Stimulated activated effector memory CD8-positive, alpha-beta T cell treated with anti-CD3 and anti-CD28 coated beads, Interleukin-12 subunit alpha, Interleukin-12 subunit beta, amount 100 ng/mL, for 72 hours (primary cell): Measurements from ENCODE around the gene AASS.
"Not testable (repeated sequence)": the region's sequence is repeated elsewhere in the genome, so short reads cannot be mapped to it uniquely, and the experiment has no call there.

Experiments used
- ATAC-seq: fragments of 150-1000 bp; cut with Tn5 transposase; 2 replicates; pipeline ENCODE4 v1.10.0; 2021
- DNase-seq, 2 donors: peaks; one replicate each; pipeline ENCODE4 v3.0.0; 2021 to 2022; ENCODE audit warnings: low spot score in 2 of 2
- H3K27ac Mint-ChIP-seq: one replicate; pipeline ENCODE4 v1.8.0; 2022; ENCODE audit warnings: mild to moderate bottlenecking, mixed read lengths
- H3K36me3 Mint-ChIP-seq: one replicate; pipeline ENCODE4 v1.8.0; 2022; ENCODE audit warnings: mild to moderate bottlenecking, mixed read lengths
- H3K4me1 Mint-ChIP-seq: one replicate; pipeline ENCODE4 v1.8.0; 2022; ENCODE audit warnings: mixed read lengths
- H3K4me3 Mint-ChIP-seq: one replicate; pipeline ENCODE4 v1.8.0; 2022; ENCODE audit warnings: mild to moderate bottlenecking, mixed read lengths
- H3K9me3 Mint-ChIP-seq: one replicate; pipeline ENCODE4 v1.8.0; 2022; ENCODE audit warnings: mixed read lengths

Gene AASS

GRCh38 chr7:122136639-122137245 lies 7.3 kb downstream of the AASS start:
- H3K4me3 Mint-ChIP-seq: no peak overlapping the region
- H3K36me3 Mint-ChIP-seq: no peaks in the 10 kb centered on the region
- H3K9me3 Mint-ChIP-seq: peaks cover 2% of the 10 kb centered on the region
- DNase-seq (no peak), ATAC-seq (no peak)
- peaks cover 12% of the 10 kb centered on the region for H3K4me1 Mint-ChIP-seq
- H3K27ac Mint-ChIP-seq: no peak overlapping the region

- Mint-ChIP-seq H3K9me3 (peaks cover 2% of the 10 kb centered on the region), H3K4me3 (no peak overlapping the region), H3K36me3 (no peaks in the 10 kb centered on the region), H3K27ac (no peak overlapping the region), H3K4me1 (peaks cover 12% of the 10 kb centered on the region)
- ATAC-seq (no peak), DNase-seq (no peak)
Measured at GRCh38 chr7:122136078-122136477, 8.0 kb downstream of the AASS start.

DNA sequence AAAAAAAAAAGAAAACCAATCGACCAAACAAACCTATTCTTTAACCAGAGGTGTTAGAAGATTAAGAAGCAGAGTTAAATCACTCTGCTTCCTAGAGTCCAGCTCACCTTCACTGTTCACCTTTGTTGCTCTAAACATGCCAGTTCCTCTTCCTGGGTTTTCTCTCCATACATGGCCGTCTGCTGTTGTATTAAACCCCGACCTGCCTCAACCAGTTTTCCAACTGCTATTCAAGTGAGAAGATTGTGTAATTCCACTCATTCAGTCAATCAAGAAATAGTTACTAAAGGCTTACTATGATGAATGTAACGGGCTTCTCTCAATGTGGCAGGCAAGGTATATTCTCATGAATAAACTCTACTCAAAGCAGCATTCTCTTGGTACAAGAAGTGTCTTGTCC lies 8.8 kb downstream of the AASS start:
- Mint-ChIP-seq H3K4me3 (no peak overlapping the region), H3K27ac (no peak overlapping the region), H3K9me3 (peaks cover 2% of the 10 kb centered on the region), H3K36me3 (no peaks in the 10 kb centered on the region), H3K4me1 (peaks cover 12% of the 10 kb centered on the region)
- ATAC-seq (no peak), DNase-seq (no peak)

GRCh38 chr7:122134793-122135192 lies 9.3 kb downstream of the AASS start:
- peaks cover 12% of the 10 kb centered on the region for H3K4me1 Mint-ChIP-seq
- not testable (repeated sequence) for H3K36me3 Mint-ChIP-seq, H3K27ac Mint-ChIP-seq, H3K4me3 Mint-ChIP-seq, ATAC-seq, H3K9me3 Mint-ChIP-seq, DNase-seq

DNA sequence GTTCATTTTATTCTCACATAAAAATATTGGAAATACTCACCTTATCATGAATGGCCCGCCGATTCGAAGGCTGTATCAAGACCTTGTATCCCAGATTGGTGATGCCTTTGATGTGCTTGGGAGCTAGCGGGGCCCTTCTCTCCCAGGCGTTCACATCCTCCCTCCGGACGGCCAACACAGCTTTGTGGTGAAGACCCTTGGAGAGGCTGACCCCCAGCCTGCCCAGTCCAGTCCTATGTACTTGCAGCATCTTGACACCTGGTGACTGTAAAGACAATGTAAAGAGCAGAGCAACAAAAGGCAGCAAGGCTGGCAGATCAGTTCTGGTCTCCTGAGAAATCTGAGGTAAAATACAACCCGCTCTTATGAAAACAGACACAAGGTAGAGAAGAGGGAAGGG lies 10.6 kb downstream of the AASS start:
- no peaks in the 10 kb centered on the region for H3K36me3 Mint-ChIP-seq

GRCh38 chr7:122132341-122132740 lies 11.7 kb downstream of the AASS start:
- DNase-seq (no peak), ATAC-seq (no peak)
- Mint-ChIP-seq H3K4me1 (peaks cover 8% of the 10 kb centered on the region), H3K4me3 (no peak overlapping the region), H3K27ac (no peak overlapping the region), H3K9me3 (peaks cover 5% of the 10 kb centered on the region), H3K36me3 (no peaks in the 10 kb centered on the region)

More for the DNA sequence above, 10.6 kb downstream of the AASS start:
- H3K27ac Mint-ChIP-seq: no peak overlapping the region
- H3K4me1 Mint-ChIP-seq: peaks cover 12% of the 10 kb centered on the region
- DNase-seq (no peak), ATAC-seq (no peak)
- H3K4me3 Mint-ChIP-seq: no peak overlapping the region
- peaks cover 2% of the 10 kb centered on the region for H3K9me3 Mint-ChIP-seq

DNA sequence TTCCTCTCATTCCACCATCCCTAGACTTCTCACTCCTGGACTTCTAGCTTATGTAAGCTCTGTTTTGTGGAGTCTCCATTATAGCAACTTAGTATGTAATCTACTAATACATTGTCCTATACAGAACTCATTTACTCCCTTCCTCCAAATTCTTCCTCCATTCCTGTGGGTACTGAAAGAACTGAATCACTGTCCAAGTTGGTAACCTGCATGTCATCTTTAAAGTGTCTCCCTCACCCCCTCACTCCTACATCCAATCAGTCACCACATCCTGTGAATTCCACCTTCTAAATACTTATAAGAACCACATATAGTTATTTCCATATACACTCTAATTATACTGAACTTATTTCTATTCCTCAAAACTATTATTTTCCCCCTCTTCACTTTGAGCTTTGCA lies 20.3 kb downstream of the AASS start:
- no peak for ATAC-seq
- H3K4me3 Mint-ChIP-seq: no peak overlapping the region
- H3K4me1 Mint-ChIP-seq: no peaks in the 10 kb centered on the region
- H3K36me3 Mint-ChIP-seq: no peaks in the 10 kb centered on the region
- no peak for DNase-seq
- H3K9me3 Mint-ChIP-seq: peaks cover 9% of the 10 kb centered on the region
- no peak overlapping the region for H3K27ac Mint-ChIP-seq

GRCh38 chr7:122118757-122119156 lies 25.3 kb downstream of the AASS start:
- Mint-ChIP-seq H3K27ac (no peak overlapping the region), H3K9me3 (no peaks in the 10 kb centered on the region), H3K4me3 (no peak overlapping the region), H3K4me1 (no peaks in the 10 kb centered on the region), H3K36me3 (no peaks in the 10 kb centered on the region)
- ATAC-seq (no peak), DNase-seq (no peak)

- ATAC-seq: no peak
- no peaks in the 10 kb centered on the region for H3K4me1 Mint-ChIP-seq
- H3K9me3 Mint-ChIP-seq: peaks cover 14% of the 10 kb centered on the region
- no peak for DNase-seq
- no peak overlapping the region for H3K27ac Mint-ChIP-seq
- H3K4me3 Mint-ChIP-seq: no peak overlapping the region
- no peaks in the 10 kb centered on the region for H3K36me3 Mint-ChIP-seq
Measured at GRCh38 chr7:122103064-122103463, 41.0 kb downstream of the AASS start.

DNA sequence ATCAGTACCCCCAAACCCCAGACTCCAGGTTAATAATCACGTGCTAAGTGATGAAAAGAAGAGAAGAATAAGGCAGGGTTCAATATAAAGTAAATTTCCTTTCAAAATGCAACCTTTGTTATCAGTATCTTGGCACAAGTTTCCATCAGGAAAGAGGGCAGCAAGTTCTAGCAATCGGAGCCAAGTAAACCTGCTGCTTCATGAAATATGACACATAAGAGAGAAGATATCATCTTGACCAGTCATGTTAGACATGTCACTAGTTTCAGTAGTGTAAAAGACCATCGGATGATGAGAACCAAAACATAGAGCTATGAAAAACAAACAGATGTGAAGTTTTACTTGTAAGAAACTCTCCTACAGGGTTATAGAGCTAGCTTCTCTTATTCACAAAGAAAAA lies 44.0 kb downstream of the AASS start:
- peaks cover 8% of the 10 kb centered on the region for H3K9me3 Mint-ChIP-seq
- H3K36me3 Mint-ChIP-seq: no peaks in the 10 kb centered on the region
- no peak overlapping the region for H3K4me3 Mint-ChIP-seq
- DNase-seq (no peak), ATAC-seq (no peak)
- H3K4me1 Mint-ChIP-seq: no peaks in the 10 kb centered on the region
- H3K27ac Mint-ChIP-seq: no peak overlapping the region

DNA sequence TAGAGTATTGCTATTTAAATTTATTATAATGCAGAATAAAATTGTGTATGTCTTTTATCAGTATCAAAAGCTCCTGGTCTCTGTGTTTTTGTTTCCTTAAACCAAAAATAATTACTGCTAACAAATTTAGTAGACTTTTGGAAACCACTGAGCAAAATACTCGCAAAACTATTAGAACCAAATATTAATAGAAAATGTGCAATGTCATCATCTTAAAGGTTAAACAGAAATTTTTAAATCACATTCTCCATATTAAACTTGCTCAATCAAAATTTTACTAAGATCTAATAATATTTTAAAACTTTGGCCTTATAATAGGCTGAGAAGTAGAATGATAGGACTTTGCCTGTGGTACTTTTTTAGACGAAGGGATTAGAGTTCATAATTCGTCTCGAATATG lies 48.4 kb downstream of the AASS start:
- Mint-ChIP-seq H3K9me3 (no peaks in the 10 kb centered on the region), H3K4me1 (no peaks in the 10 kb centered on the region), H3K4me3 (no peak overlapping the region), H3K36me3 (no peaks in the 10 kb centered on the region), H3K27ac (no peak overlapping the region)
- ATAC-seq: no peak
- DNase-seq: no peak

DNA sequence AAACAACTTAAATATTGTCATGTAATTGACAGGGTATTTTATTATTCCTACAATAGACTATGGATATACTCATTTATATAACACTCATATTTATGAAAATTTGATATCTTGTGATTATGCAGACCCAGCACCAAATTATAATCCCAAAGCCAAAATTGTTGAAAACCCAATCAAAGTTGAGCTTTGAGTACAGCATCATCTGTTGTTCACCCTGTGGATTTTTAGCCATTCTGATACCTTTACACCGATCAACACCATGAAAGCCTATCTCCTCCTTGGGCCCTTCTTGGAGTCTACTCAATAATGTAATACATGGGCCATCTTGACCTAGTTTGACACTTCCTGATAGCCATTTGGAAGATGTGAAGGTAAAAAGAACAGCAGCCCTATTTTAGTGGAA lies 49.5 kb downstream of the AASS start:
- no peaks in the 10 kb centered on the region for H3K9me3 Mint-ChIP-seq
- H3K27ac Mint-ChIP-seq: no peak overlapping the region
- DNase-seq: no peak
- H3K4me1 Mint-ChIP-seq: no peaks in the 10 kb centered on the region
- H3K4me3 Mint-ChIP-seq: no peak overlapping the region
- no peaks in the 10 kb centered on the region for H3K36me3 Mint-ChIP-seq
- ATAC-seq: no peak

- Mint-ChIP-seq H3K4me1 (no peaks in the 10 kb centered on the region), H3K4me3 (no peak overlapping the region), H3K27ac (no peak overlapping the region), H3K36me3 (no peaks in the 10 kb centered on the region), H3K9me3 (no peaks in the 10 kb centered on the region)
- no peak for ATAC-seq
- peak; percentile 5 to 55 for DNase-seq
Measured at GRCh38 chr7:122092964-122093797, 50.9 kb downstream of the AASS start.

DNA sequence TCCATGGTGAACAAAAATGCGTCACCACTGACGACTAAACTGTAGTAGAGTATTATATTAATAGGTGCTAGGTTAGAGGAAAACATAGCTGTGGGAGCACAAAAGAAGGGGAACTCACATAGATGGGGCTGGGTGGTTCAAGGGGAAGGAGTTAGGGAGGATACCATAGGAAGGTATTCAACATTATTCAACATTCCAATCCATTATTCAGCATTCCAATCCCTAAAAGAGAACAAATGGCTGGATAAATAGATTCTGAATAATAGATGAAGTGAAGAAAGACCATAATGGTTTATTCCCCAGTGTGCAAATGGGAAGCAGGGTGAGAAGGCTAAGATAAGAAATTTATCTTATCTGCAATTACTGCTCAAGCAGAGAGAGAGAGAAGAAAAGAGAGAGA lies 61.4 kb downstream of the AASS start:
- H3K4me1 Mint-ChIP-seq: no peaks in the 10 kb centered on the region
- no peak for DNase-seq
- ATAC-seq: no peak
- H3K36me3 Mint-ChIP-seq: no peaks in the 10 kb centered on the region
- H3K4me3 Mint-ChIP-seq: no peak overlapping the region
- H3K27ac Mint-ChIP-seq: no peak overlapping the region
- H3K9me3 Mint-ChIP-seq: peaks cover 2% of the 10 kb centered on the region

DNA sequence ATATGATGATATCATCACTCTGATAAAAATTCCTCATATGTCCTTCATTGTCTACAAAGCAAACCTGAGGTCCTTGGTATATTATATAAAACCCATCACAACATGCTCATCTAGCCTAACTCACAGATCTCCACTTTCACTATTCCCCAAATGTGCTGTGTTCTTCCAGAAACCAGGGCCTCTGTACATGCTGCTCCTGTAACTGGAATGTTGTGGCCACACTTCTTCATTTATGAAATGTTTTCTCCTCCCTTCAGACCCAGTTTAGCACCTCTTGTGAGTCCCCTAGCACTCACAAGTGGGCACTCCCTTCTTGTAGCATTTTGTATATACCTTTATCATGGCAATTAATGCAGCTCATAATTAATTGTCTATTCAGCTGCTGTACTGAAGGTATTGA lies 61.9 kb downstream of the AASS start:
- Mint-ChIP-seq H3K36me3 (no peaks in the 10 kb centered on the region), H3K9me3 (peaks cover 2% of the 10 kb centered on the region), H3K4me3 (no peak overlapping the region), H3K4me1 (no peaks in the 10 kb centered on the region), H3K27ac (no peak overlapping the region)
- DNase-seq (no peak), ATAC-seq (no peak)

GRCh38 chr7:122073635-122074034 lies 70.4 kb downstream of the AASS start:
- Mint-ChIP-seq H3K27ac (no peak overlapping the region), H3K36me3 (no peaks in the 10 kb centered on the region), H3K4me3 (no peak overlapping the region), H3K4me1 (no peaks in the 10 kb centered on the region), H3K9me3 (peaks cover 8% of the 10 kb centered on the region)
- ATAC-seq: no peak
- no peak for DNase-seq
